GM23338 (cell line): Measurements from ENCODE around the gene ZGPAT.

ENCODE experiments used
- CREB1 ChIP-seq: fragments of 250-450 bp; sonication (Bioruptor Pico); IDR thresholded peaks from 2 replicates; pipeline ENCODE4 v1.5.0; 2020; ENCODE audit warnings: low read depth, mild to moderate bottlenecking, moderate library complexity
- CTCF ChIP-seq, 2 experiments: fragments of 200-600 bp in 1 of 2; sonication (generic) in 1 of 2; conservative IDR thresholded peaks; 2 replicates each; pipeline versions ENCODE4 v1.5.1 to v1.6.1; 2016 to 2017; ENCODE audit warnings: antibody characterized with exemption in 2 of 2, low read depth in 2 of 2, mild to moderate bottlenecking in 2 of 2, moderate library complexity in 1 of 2
- EZH2 ChIP-seq: fragments of 200-600 bp; sonication (generic); IDR thresholded peaks from one replicate; pipeline ENCODE4 v1.8.0; 2017; ENCODE audit warnings: antibody characterized with exemption, mild to moderate bottlenecking, low read depth; ENCODE audit not compliant: unreplicated experiment
- POLR2AphosphoS5 ChIP-seq: IDR thresholded peaks from 2 replicates; pipeline ENCODE4 v1.6.1; 2016; ENCODE audit warnings: antibody characterized with exemption, low read depth
- REST ChIP-seq: IDR thresholded peaks from one replicate; pipeline ENCODE4 v1.6.1; 2018; ENCODE audit warnings: antibody characterized with exemption; ENCODE audit not compliant: unreplicated experiment

GRCh38 chr20:63659370-63659769, 48.5 kb upstream of the ZGPAT start:
- no peak for TF ChIP-seq CTCF (conservative IDR thresholded peaks at IDR 0.05; ENCODE audit: low read depth in 2 of 2)
- TF ChIP-seq REST: no peak
- no peak for TF ChIP-seq CREB1 (CRISPR knock-in tag)
- no peak for TF ChIP-seq EZH2
- TF ChIP-seq POLR2AphosphoS5: no peak
